SK-N-DZ (cell line): Measurements from ENCODE around the gene ANGPTL2.
A peak's percentile ranks its signal among the peaks of the same experiment; 100 is the strongest.

ENCODE experiments used
- DNase-seq: peaks from one replicate; pipeline ENCODE4 v3.0.0-alpha.2; 2015; ENCODE audit warnings: low spot score

ANGPTL2 gene

GRCh38 chr9:127136880-127137639, 14.6 kb upstream of the ANGPTL2 start:
- no peak for DNase-seq

- DNase-seq: no peak
Measured at GRCh38 chr9:127136081-127136879, 13.8 kb upstream of the ANGPTL2 start.

DNA sequence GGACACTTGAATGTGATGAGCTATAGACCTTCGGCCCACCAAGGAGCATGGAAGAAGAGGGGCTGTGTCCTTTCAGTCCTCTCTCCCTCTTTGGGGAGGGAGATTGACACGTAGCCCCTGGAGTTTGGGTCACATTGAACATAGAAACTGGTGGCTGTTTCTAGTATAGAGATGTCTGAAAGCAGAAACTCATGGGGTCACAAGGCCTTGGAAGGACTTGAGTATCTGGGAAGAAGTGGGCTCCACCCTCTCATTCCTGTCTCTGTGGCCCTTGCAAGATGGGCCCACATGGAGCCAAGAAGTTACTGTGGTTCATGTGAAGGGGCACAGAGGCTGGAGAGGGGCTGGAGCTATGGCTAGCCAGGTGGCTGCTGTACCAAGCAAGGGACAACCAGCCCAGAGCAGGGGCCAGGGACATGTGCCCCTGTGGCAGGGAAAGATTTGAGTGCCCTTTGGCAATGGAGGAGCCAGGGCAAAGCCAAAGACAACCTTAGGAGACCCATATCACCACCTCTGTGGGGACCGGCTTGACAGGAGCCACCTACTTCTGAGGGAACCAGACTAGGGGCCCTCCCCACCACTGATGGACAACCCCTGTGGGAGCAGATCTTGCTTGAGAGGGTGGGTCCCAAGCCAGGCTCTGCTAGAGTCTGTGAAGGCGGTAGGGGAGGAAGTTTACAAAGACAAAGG, 12.8 kb upstream of the ANGPTL2 start:
- DNase-seq: no peak

DNA sequence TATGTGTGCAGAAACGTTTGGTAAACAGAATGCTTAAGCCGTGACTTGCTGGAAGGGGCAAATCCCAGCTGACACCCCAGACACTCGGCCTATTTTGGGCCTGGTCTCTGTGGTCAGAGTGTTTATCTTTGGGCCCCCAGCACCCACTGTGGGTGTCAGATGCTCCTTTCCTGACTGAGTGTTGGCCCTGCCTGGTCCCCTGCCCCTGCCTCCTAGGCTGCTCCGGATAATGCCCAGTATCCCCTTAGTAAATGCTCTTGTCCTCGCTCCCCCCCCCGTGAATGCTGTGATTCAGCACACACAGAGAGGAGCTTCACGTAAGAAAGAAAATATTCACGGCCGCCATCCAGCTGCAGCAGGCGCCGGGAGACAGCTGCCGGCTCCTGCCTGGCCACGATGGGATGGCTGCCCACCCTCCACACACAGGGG, 11.3 kb upstream of the ANGPTL2 start:
- no peak for DNase-seq

DNA sequence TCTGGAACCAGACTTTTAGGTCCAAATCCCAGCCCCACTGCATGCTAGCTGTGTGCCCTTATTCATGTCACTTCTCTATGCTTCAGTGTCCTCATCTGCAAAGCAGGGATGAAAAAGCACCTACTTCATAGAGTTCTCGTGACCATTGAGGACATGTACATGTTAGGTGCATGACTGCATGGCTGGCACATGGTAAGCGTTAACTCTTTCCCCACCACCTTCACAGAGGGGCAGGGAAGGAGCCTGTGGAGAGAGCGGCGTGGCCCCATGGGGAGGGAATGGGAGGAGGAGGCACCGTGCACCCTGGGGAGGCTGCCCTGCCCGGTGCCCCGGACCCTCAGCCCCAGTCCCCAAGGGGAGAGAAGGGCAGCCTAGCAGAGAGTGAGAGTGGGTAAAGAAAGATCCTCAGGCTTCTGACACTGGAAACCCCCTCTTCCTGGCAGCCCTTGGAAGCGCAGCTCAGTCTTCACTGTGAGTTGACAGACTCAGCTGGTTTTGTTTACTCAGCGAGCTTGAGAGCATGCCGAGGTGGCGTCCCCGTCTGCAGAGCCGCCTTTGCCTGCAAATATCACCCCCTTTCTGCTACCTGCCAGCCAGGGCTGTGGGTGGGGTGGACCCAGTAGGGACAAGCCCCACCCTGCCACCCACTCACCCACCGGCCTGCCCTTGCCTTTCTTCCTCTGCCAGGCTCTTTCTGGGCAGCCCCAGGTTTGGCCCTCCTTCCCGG, 10.6 kb upstream of the ANGPTL2 start:
- DNase-seq: no peak

GRCh38 chr9:127132375-127132774, 9.9 kb upstream of the ANGPTL2 start:
- no peak for DNase-seq

DNA sequence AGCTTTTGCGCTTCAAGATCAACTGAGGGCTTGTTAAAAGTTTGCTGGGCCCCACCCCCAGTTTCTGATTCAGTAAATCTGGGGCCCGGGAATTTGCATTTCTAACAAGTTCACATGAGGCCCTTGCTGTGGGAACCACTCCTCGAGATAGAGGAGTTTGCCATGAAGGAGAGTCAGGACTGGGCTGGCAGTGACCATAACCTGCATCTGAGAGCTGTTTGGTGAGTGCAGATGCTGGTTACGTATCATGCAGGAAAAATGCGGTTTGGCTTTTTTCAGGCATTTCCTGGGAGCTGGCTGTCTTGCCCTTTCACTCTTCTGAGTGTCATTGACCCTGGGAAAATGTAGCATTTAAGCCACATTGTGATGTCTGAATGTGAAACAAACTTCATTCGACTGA, 9.4 kb upstream of the ANGPTL2 start:
- DNase-seq: no peak

GRCh38 chr9:127130661-127131538, 8.5 kb upstream of the ANGPTL2 start:
- DNase-seq: peak; percentile 69

DNA sequence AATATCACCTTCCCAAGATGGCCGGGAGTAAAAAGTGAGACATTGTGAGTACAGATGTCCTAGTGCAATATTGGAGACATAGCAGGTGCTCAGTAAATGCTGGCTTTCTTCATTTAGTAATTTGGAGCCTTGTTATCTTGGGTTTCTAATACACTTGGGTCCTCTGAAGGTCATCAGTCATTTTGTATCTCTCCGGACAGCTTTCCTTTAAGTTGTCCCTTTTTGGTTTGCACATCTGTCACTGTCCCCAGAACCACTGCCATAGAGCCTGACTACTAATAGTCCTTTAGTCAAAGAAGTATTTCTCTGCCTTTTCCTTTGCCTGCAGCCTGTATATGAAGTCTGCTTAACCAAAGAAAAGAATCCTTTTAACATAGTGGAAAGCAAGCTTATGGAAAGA, 7.8 kb upstream of the ANGPTL2 start:
- no peak for DNase-seq

GRCh38 chr9:127129718-127130085, 7.3 kb upstream of the ANGPTL2 start:
- DNase-seq: peak; percentile 17

- peak; percentile 52 for DNase-seq
Measured at GRCh38 chr9:127129073-127129717, 6.8 kb upstream of the ANGPTL2 start.

DNA sequence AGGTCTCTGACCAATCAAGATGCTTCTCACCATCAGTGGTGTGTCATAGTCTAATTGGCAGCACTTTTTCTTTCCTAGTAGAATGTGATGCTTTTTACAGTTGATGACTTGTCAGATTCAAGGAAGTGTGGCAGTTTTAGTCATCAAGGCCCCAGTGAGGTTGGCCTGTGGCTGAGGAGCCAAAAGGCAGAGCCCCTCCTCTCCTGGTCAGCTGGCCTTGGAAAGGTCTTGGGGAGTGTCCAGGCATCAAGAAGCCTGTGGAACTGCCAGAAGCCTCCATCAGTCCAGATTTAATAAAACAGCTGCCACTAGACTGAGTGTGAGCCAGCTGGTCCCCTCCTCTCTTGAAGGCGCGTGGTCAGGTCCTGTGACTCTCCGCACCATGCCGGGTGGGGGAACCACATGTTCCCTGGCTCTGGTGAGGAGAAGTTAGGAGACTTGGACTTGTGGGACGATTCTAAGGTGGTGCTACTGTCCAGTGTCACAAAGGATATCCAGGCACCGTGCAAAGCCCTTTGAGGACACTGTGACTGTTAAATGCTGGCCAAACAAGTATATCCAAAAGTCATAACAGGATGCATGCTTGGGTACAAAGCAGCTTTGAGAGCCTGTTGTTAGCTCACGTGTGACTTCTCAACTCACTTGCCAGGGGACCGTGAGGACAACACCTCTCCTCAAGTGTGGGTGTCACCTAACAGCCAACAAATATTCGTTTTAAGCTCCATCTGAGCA, 6.1 kb upstream of the ANGPTL2 start:
- DNase-seq: peak; percentile 21

DNA sequence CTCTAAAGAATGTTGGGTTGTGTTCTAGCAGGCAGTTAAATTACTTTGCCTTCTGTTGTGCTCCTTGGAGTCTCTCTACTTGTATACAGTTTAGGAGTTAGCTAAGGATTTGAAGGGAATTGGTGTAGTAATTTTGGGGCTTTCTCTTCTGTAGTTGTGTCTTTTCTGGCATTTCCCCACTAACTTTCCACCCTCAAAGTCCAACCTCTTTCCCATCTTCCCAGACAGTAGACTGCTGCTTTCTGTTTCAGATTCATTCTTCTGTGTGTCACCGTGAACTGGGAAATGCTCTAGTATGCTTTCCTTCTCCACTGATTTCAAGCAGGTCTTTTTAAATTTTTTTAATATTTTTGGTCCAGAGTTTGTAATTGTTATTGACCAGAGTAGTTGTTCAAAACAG, 4.5 kb upstream of the ANGPTL2 start:
- no peak for DNase-seq

DNA sequence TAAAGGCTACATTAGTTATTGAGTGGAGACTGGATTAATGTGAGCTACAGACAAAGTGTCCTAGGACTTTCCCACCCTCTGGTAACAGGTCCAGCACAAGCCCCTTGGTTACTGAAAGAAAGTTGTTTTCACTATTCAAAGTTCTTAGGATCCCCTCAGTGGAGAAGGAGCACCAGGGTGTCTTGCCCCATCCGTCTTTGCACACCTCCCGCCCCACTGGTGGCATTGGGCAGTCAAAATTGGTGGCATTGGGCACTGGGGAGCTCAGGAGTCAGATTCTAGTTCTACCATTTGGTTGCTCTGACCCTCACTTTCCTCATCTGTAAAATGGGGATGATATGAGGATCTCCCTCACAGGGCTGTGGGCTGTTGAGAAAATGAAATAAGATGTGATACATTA, 2.4 kb upstream of the ANGPTL2 start:
- DNase-seq: no peak

- no peak for DNase-seq
Measured at GRCh38 chr9:127124111-127124531, 1.7 kb upstream of the ANGPTL2 start.

GRCh38 chr9:127123064-127123890, 842 bp upstream of the ANGPTL2 start:
- DNase-seq: no peak

GRCh38 chr9:127121628-127122175, 733 bp downstream of the ANGPTL2 start:
- peak; percentile 26 for DNase-seq

GRCh38 chr9:127119320-127119709, 3.1 kb downstream of the ANGPTL2 start:
- no peak for DNase-seq
